ENCODE results near the gene IL17RD. TPM values are rescaled to one million over a fixed set of nuclear protein-coding genes. Genes with fewer than 3 reads are reported as not detected.

The IL17RD gene
- total and polyA plus RNA-seq, 2 experiments from 2014 or later: 10.7 to 104 TPM

DNA sequence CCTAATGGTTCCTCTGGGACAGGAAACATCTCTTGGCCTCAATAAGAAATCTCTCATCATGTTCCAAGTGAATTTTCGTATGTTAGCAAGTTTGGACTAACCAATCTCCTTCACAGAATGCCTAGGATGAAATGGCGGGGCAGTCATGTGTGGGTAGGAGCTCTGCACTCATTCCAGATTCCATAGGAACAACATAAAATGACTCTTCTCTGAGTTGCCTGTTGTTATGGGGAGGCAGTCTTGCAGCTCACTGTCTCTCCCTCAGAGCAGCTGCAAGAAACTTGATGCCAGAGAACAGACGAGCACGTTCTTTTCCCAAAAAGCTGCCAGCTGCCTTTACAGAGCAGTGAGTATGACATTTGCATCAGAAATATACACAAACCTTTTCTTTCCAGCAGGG is 70.6 kb downstream of the IL17RD start:
- 0 out of 2 replicates have a peak, but pooled peaks cover 4% of the 10 kb centered on the region for H3K4me1 ChIP-seq (ENCODE audit: insufficient read depth)
- DNase-seq (ENCODE audit: low spot score) (no peak), ATAC-seq (no peak)
- no peak overlapping the region for H2AFZ ChIP-seq
- no peaks in the 10 kb centered on the region for H3K9me2 ChIP-seq (ENCODE audit: insufficient read depth)
- peaks cover 19% of the 10 kb centered on the region for H3K79me2 ChIP-seq (replicated peaks; ENCODE audit: insufficient read depth)
- H3F3A ChIP-seq (replicated peaks; ENCODE audit: low read depth): peaks cover 13% of the 10 kb centered on the region; the same call in 1 of the 2 replicates
- H3K27ac ChIP-seq (ENCODE audit: low read depth): peak overlapping the region; percentile 50; the same call in 1 of the 2 replicates
- TF ChIP-seq, protein P1, sequence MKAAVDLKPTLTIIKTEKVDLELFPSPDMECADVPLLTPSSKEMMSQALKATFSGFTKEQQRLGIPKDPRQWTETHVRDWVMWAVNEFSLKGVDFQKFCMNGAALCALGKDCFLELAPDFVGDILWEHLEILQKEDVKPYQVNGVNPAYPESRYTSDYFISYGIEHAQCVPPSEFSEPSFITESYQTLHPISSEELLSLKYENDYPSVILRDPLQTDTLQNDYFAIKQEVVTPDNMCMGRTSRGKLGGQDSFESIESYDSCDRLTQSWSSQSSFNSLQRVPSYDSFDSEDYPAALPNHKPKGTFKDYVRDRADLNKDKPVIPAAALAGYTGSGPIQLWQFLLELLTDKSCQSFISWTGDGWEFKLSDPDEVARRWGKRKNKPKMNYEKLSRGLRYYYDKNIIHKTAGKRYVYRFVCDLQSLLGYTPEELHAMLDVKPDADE (IDR thresholded peaks at IDR 0.05): no peak
- no peak for TF ChIP-seq CREB1 (CRISPR knock-in tag; IDR thresholded peaks at IDR 0.05; ENCODE audit: low read depth)
- no peak for TF ChIP-seq CTCF (conservative IDR thresholded peaks at IDR 0.05; ENCODE audit: low read depth in 2 of 2)
- no peak for TF ChIP-seq STAT1 (IDR thresholded peaks at IDR 0.05; ENCODE audit: unreplicated experiment)
- TF ChIP-seq EZH2phosphoT487 (IDR thresholded peaks at IDR 0.05; ENCODE audit: unreplicated experiment): no peak
- no peak for TF ChIP-seq EZH2 (IDR thresholded peaks at IDR 0.05; ENCODE audit: low read depth, unreplicated experiment)
- no peak for TF ChIP-seq ZNF114 (CRISPR knock-in tag; IDR thresholded peaks at IDR 0.05)
- no peak for TF ChIP-seq POLR2AphosphoS5 (IDR thresholded peaks at IDR 0.05; ENCODE audit: low read depth)
- no peak for TF ChIP-seq JUNB (IDR thresholded peaks at IDR 0.05; ENCODE audit: unreplicated experiment)
- no peak for TF ChIP-seq ZNF331 (CRISPR knock-in tag; IDR thresholded peaks at IDR 0.05; ENCODE audit: low read depth)
- TF ChIP-seq ZNF462 (CRISPR knock-in tag; IDR thresholded peaks at IDR 0.05): no peak
- no peak for TF ChIP-seq NANOG (IDR thresholded peaks at IDR 0.05; ENCODE audit: borderline replicate concordance)
- TF ChIP-seq, protein P2, sequence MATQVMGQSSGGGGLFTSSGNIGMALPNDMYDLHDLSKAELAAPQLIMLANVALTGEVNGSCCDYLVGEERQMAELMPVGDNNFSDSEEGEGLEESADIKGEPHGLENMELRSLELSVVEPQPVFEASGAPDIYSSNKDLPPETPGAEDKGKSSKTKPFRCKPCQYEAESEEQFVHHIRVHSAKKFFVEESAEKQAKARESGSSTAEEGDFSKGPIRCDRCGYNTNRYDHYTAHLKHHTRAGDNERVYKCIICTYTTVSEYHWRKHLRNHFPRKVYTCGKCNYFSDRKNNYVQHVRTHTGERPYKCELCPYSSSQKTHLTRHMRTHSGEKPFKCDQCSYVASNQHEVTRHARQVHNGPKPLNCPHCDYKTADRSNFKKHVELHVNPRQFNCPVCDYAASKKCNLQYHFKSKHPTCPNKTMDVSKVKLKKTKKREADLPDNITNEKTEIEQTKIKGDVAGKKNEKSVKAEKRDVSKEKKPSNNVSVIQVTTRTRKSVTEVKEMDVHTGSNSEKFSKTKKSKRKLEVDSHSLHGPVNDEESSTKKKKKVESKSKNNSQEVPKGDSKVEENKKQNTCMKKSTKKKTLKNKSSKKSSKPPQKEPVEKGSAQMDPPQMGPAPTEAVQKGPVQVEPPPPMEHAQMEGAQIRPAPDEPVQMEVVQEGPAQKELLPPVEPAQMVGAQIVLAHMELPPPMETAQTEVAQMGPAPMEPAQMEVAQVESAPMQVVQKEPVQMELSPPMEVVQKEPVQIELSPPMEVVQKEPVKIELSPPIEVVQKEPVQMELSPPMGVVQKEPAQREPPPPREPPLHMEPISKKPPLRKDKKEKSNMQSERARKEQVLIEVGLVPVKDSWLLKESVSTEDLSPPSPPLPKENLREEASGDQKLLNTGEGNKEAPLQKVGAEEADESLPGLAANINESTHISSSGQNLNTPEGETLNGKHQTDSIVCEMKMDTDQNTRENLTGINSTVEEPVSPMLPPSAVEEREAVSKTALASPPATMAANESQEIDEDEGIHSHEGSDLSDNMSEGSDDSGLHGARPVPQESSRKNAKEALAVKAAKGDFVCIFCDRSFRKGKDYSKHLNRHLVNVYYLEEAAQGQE (IDR thresholded peaks at IDR 0.05; ENCODE audit: unreplicated experiment): no peak
- no peak overlapping the region for H3K4me3 Mint-ChIP-seq
- peaks cover 63% of the 10 kb centered on the region for H3K36me3 Mint-ChIP-seq (ENCODE audit: low read depth)
- no peak overlapping the region for H3K27ac Mint-ChIP-seq
- H4K20me1 ChIP-seq (replicated peaks; ENCODE audit: insufficient read depth): peaks cover 7% of the 10 kb centered on the region
- H3K27me3 Mint-ChIP-seq (ENCODE audit: insufficient read depth, low read depth, poor library complexity): peaks cover 2% of the 10 kb centered on the region
- peaks cover 30% of the 10 kb centered on the region for H3K36me3 ChIP-seq (ENCODE audit: insufficient read depth)
- no peak overlapping the region for H3K4me3 ChIP-seq
- no peaks in the 10 kb centered on the region for H3K27me3 ChIP-seq (ENCODE audit: insufficient read depth)
- H3K9me3 Mint-ChIP-seq: no peaks in the 10 kb centered on the region
- H3K4me1 Mint-ChIP-seq: peaks cover 9% of the 10 kb centered on the region; the same call in 2 of the 3 replicates
- no peak overlapping the region for H3K4me2 ChIP-seq
